GM12864 (cell line): Measurements from ENCODE around the gene RAP2A.

Source experiments
- DNase-seq: peaks from one replicate; pipeline ENCODE4 v3.0.0-alpha.2; 2011; ENCODE audit warnings: low read depth
- H3K4me3 ChIP-seq: 2 replicates; pipeline ENCODE4 v1.5.1; 2011; ENCODE audit warnings: mild to moderate bottlenecking, low read depth, low read length, control low read depth
- CTCF ChIP-seq: IDR thresholded peaks from 2 replicates; pipeline ENCODE4 v1.5.1; 2011; ENCODE audit warnings: low read depth, mild to moderate bottlenecking, moderate library complexity, low read length, control low read depth, inconsistent platforms; ENCODE audit errors: missing control alignments

Gene RAP2A

GRCh38 chr13:97477844-97478243, 43.9 kb downstream of the RAP2A start:
- TF ChIP-seq CTCF: no peak
- no peak overlapping the region for H3K4me3 ChIP-seq
- DNase-seq: no peak

GRCh38 chr13:97478247-97478646, 44.3 kb downstream of the RAP2A start:
- no peak overlapping the region for H3K4me3 ChIP-seq
- TF ChIP-seq CTCF: no peak
- no peak for DNase-seq

GRCh38 chr13:97483465-97483864, 49.5 kb downstream of the RAP2A start:
- no peak for TF ChIP-seq CTCF
- DNase-seq: no peak
- H3K4me3 ChIP-seq: no peak overlapping the region

- DNase-seq: no peak
- no peak for TF ChIP-seq CTCF
- no peak overlapping the region for H3K4me3 ChIP-seq
Observed at GRCh38 chr13:97484301-97484700, 50.3 kb downstream of the RAP2A start.

GRCh38 chr13:97485320-97485719, 51.4 kb downstream of the RAP2A start:
- H3K4me3 ChIP-seq: no peak overlapping the region
- DNase-seq: no peak
- no peak for TF ChIP-seq CTCF

- no peak overlapping the region for H3K4me3 ChIP-seq
- DNase-seq: no peak
- TF ChIP-seq CTCF: no peak
Observed at GRCh38 chr13:97490702-97491307, 56.8 kb downstream of the RAP2A start.

GRCh38 chr13:97491452-97491851, 57.5 kb downstream of the RAP2A start:
- TF ChIP-seq CTCF: no peak
- no peak for DNase-seq
- no peak overlapping the region for H3K4me3 ChIP-seq
